GM12878 (cell line): ENCODE data around the gene CDH4. TPM values are rescaled to one million over a fixed set of nuclear protein-coding genes. Genes with fewer than 3 reads are reported as not detected.

ENCODE experiments used
- ATAC-seq: fragments of 200-7000 bp; cut with Tn5 transposase; 3 replicates; pipeline ENCODE4 v1.9.1; 2020; ENCODE audit warnings: mild to moderate bottlenecking, moderate library complexity
- BruUV-seq: library from RNA; stranded (reverse); fragments of 400-500 nt; replicated peaks from 2 replicates; lab custom pipeline; 2021; lab: Mats Ljungman, UMichigan
- CTCF ChIA-PET: fragments of 300-600 bp; sonication (Branson Sonifier 250); formaldehyde crosslinking; extraction: SDS; loops from one replicate; lab custom pipeline; 2021; ENCODE audit warnings: inconsistent platforms; lab: Yijun Ruan, JAX
- POLR2A ChIA-PET: fragments of 350-600 bp; formaldehyde crosslinking; extraction: SDS; loops from one replicate; lab custom pipeline; 2021; ENCODE audit warnings: inconsistent platforms; lab: Charles Lee
- RAD21 ChIA-PET: fragments of 300-600 bp; sonication (Branson Sonifier 250); formaldehyde crosslinking; loops from one replicate; lab custom pipeline; 2023; ENCODE audit warnings: antibody characterized with exemption; ENCODE audit not compliant: unreplicated experiment; lab: Charles Lee
- SMC1A ChIA-PET: fragments of 300-600 bp; sonication (Branson Sonifier 250); formaldehyde crosslinking; loops from one replicate; lab custom pipeline; 2023; ENCODE audit not compliant: unreplicated experiment, uncharacterized antibody; lab: Charles Lee
- DNase-seq: peaks from one replicate; pipeline ENCODE4 v3.0.0-alpha.2; 2011; ENCODE audit warnings: low read depth, low spot score
- FAIRE-seq: peaks from 3 replicates; lab custom pipeline; 2011; peaks lifted over from hg19 to GRCh38; lab: Jason Lieb, UNC
- H2AFZ ChIP-seq: 2 replicates; pipeline ENCODE4 v1.6.0; 2011; ENCODE audit warnings: low read depth, low read length, control low read depth; ENCODE audit not compliant: control insufficient read depth
- H3K27ac ChIP-seq: 2 replicates; pipeline ENCODE4 v1.5.1; 2011; ENCODE audit warnings: control low read depth; ENCODE audit not compliant: control insufficient read depth, insufficient read depth
- H3K27me3 ChIP-seq, 2 experiments: replicated peaks in 1 of 2; 2 replicates each; pipeline versions ENCODE4 v1.6.0 to v1.6.1; 2011; ENCODE audit warnings: low read length in 1 of 2; ENCODE audit not compliant: control insufficient read depth in 2 of 2, insufficient read depth in 2 of 2
- H3K36me3 ChIP-seq, 2 experiments: 2 replicates each; pipeline ENCODE4 v1.5.1; 2011; ENCODE audit warnings: low read length in 1 of 2; ENCODE audit not compliant: control insufficient read depth in 2 of 2, insufficient read depth in 2 of 2
- H3K4me1 ChIP-seq: 2 replicates; pipeline ENCODE4 v1.6.1; 2011; ENCODE audit warnings: mild to moderate bottlenecking, low read length, moderate library complexity, mixed read lengths; ENCODE audit not compliant: control insufficient read depth, insufficient read depth
- H3K4me2 ChIP-seq: 2 replicates; pipeline ENCODE4 v1.6.0; 2011; ENCODE audit warnings: control low read depth; ENCODE audit not compliant: control insufficient read depth, insufficient read depth
- H3K4me3 ChIP-seq: fragments of 200-600 bp; sonication (generic); 2 replicates; pipeline ENCODE4 v1.5.1; 2016
- H3K79me2 ChIP-seq: 2 replicates; pipeline ENCODE4 v1.6.0; 2011; ENCODE audit warnings: low read length; ENCODE audit not compliant: control insufficient read depth, insufficient read depth
- H3K9ac ChIP-seq: 2 replicates; pipeline ENCODE4 v1.8.0; 2011; ENCODE audit warnings: low read length, control low read depth, mixed read lengths; ENCODE audit not compliant: control insufficient read depth, insufficient read depth
- H3K9me3 ChIP-seq: replicated peaks from 3 replicates; pipeline ENCODE4 v1.5.1; 2011; ENCODE audit warnings: mild to moderate bottlenecking, low read length; ENCODE audit not compliant: control insufficient read depth, insufficient read depth
- H4K20me1 ChIP-seq: 2 replicates; pipeline ENCODE4 v1.6.0; 2011; ENCODE audit not compliant: control insufficient read depth, insufficient read depth
- KLF5 ChIP-seq: fragments of 450-650 bp; IDR thresholded peaks from 2 replicates; pipeline ENCODE4 v1.6.1; 2014; ENCODE audit warnings: mild to moderate bottlenecking; ENCODE audit not compliant: partially characterized antibody
- NFYA ChIP-seq: IDR thresholded peaks from 2 replicates; pipeline ENCODE4 v1.6.1; 2011; ENCODE audit warnings: low read depth, mild to moderate bottlenecking, low read length, improper control_type of control experiment, borderline replicate concordance
- SREBF1 ChIP-seq: IDR thresholded peaks from 2 replicates; pipeline ENCODE4 v1.6.1; 2012; ENCODE audit warnings: mild to moderate bottlenecking, low read length
- TARDBP ChIP-seq: IDR thresholded peaks from 2 replicates; pipeline ENCODE4 v1.6.1; 2016; ENCODE audit warnings: borderline replicate concordance
- ZBTB4 ChIP-seq: fragments of 450-650 bp; formaldehyde crosslinking; IDR thresholded peaks from 2 replicates; pipeline ENCODE4 v1.4.0; 2022; ENCODE audit warnings: mild to moderate bottlenecking, moderate library complexity
- WGBS: methylation state at CpG from one replicate; pipeline ENCODE4 v1.1.6; 2016; ENCODE audit warnings: low lambda C conversion rate; ENCODE audit not compliant: insufficient replicate concordance, insufficient coverage; ENCODE audit errors: missing lambda C conversion rate; 5-methylcytosine and 5-hydroxymethylcytosine counted together
- in situ Hi-C: fragments of 300-500 bp; cut with MboI; formaldehyde crosslinking; loops from 9 replicates; pipeline ENCODE4 v1.14.3; 2018; ENCODE audit warnings: mixed read lengths
- intact Hi-C: fragments of 100-400 bp; cut with micrococcal nuclease; formaldehyde crosslinking; loops from one replicate; pipeline ENCODE4 v1.14.2; 2022; ENCODE audit not compliant: unreplicated experiment
- polyA plus RNA-seq, 11 experiments: library from polyadenylated mRNA; depleted of rRNA in 4 of 11; unstranded in 6 of 11; stranded (reverse) in 5 of 11; fragments of >200 nt; fragmentation: Nextera tagmentation in 4 of 11; fragmentation: Illumina TruSeq in 1 of 11; extraction: Ambion mirVana in 4 of 11; extraction: Trizol in 1 of 11; gene quantifications; 1 replicate in 1 of 11; 2 replicates in 10 of 11; pipeline versions ENCODE4 v1.2.1 to v1.2.3, GENCODE V29; 2011 to 2016; ENCODE audit warnings: inconsistent platforms in 2 of 11, missing spikeins in 2 of 11, low read depth in 1 of 11
- total RNA-seq, 4 experiments: library from RNA; depleted of rRNA in 3 of 4; stranded (reverse); fragments of >200 nt in 3 of 4; fragmentation: Illumina TruSeq in 1 of 4; extraction: Trizol in 1 of 4; gene quantifications; 2 replicates each; pipeline versions ENCODE4 v1.2.1 to v1.2.3, GENCODE V29; 2013 to 2021
- TF ChIP-seq, protein P1 (sequence below): fragments of 450-650 bp; IDR thresholded peaks from 2 replicates; pipeline ENCODE4 v1.6.1; 2016; ENCODE audit warnings: mild to moderate bottlenecking
- TF ChIP-seq, protein P2 (sequence below): IDR thresholded peaks from 2 replicates; pipeline ENCODE4 v1.6.1; 2011; ENCODE audit warnings: low read depth, low read length, improper control_type of control experiment, borderline replicate concordance
- TF ChIP-seq, protein P3 (sequence below): fragments of 450-650 bp; IDR thresholded peaks from 2 replicates; pipeline ENCODE4 v1.6.1; 2017; ENCODE audit warnings: borderline replicate concordance
- TF ChIP-seq, protein P4 (sequence below): IDR thresholded peaks from 2 replicates; pipeline ENCODE4 v1.6.1; 2011; ENCODE audit warnings: low read depth, mild to moderate bottlenecking, low read length, moderate library complexity, borderline replicate concordance; ENCODE audit errors: extremely low read depth

The CDH4 gene
- total and polyA plus RNA-seq, 10 of the 15 experiments (the other 5 are each of a cell fraction or from before 2014, with no cell fraction given): not detected

DNA sequence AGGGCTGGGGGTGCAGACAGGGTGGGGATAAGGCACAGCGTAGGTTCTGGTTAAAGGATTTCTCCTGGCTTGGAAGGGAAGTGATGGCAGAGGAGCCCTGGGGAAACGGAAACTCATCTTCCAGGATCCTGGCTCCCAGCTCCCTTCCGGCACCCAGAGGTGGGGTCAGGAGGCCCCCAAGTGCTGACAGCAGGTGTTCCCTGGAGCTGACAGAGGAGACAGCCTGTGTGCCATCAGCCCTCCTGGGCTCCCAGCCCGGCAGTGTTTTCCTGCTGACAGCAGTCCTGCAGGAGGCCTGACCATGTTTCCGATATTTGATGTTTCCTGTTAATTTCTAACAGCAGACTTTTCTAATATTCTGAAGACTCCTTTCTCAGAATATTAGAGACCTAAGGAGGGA is 536.3 kb downstream of the CDH4 start:
- no peak for ATAC-seq
- ChIA-PET SMC1A (no interaction called here), RAD21 (no interaction called here), CTCF (no interaction called here), POLR2A (interaction anchor here (0.6 kb wide), 1 partner anchor 529 kb away, joined by 4 read pairs; no protein-coding TSS in a partner anchor)
- Histone ChIP-seq H2AFZ (no peak overlapping the region), H3K4me3 (no peak overlapping the region), H3K4me1 (no peaks in the 10 kb centered on the region), H3K36me3 (no peaks in the 10 kb centered on the region), H3K9ac (no peak overlapping the region), H3K9me3 (no peaks in the 10 kb centered on the region), H3K79me2 (no peaks in the 10 kb centered on the region), H4K20me1 (no peaks in the 10 kb centered on the region), H3K27me3 (no peaks in the 10 kb centered on the region), H3K27ac (no peak overlapping the region), H3K4me2 (no peak overlapping the region)
- intact Hi-C loops (no loop called here), in situ Hi-C loops (no loop called here)
- no TSS peak for BruUV-seq
- WGBS: 21% methylated on average over 5 of the region's 5 CpGs
- DNase-seq: no peak
- TF ChIP-seq, protein P1, sequence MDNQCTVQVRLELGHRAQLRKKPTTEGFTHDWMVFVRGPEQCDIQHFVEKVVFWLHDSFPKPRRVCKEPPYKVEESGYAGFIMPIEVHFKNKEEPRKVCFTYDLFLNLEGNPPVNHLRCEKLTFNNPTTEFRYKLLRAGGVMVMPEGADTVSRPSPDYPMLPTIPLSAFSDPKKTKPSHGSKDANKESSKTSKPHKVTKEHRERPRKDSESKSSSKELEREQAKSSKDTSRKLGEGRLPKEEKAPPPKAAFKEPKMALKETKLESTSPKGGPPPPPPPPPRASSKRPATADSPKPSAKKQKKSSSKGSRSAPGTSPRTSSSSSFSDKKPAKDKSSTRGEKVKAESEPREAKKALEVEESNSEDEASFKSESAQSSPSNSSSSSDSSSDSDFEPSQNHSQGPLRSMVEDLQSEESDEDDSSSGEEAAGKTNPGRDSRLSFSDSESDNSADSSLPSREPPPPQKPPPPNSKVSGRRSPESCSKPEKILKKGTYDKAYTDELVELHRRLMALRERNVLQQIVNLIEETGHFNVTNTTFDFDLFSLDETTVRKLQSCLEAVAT: no peak
- TF ChIP-seq, protein P2, sequence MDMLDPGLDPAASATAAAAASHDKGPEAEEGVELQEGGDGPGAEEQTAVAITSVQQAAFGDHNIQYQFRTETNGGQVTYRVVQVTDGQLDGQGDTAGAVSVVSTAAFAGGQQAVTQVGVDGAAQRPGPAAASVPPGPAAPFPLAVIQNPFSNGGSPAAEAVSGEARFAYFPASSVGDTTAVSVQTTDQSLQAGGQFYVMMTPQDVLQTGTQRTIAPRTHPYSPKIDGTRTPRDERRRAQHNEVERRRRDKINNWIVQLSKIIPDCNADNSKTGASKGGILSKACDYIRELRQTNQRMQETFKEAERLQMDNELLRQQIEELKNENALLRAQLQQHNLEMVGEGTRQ: no peak
- TF ChIP-seq ZBTB4 (CRISPR knock-in tag) (no peak), TARDBP (no peak), KLF5 (no peak), NFYA (no peak), SREBF1 (no peak)
- TF ChIP-seq, protein P3, sequence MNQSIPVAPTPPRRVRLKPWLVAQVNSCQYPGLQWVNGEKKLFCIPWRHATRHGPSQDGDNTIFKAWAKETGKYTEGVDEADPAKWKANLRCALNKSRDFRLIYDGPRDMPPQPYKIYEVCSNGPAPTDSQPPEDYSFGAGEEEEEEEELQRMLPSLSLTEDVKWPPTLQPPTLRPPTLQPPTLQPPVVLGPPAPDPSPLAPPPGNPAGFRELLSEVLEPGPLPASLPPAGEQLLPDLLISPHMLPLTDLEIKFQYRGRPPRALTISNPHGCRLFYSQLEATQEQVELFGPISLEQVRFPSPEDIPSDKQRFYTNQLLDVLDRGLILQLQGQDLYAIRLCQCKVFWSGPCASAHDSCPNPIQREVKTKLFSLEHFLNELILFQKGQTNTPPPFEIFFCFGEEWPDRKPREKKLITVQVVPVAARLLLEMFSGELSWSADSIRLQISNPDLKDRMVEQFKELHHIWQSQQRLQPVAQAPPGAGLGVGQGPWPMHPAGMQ: no peak
- TF ChIP-seq, protein P4, sequence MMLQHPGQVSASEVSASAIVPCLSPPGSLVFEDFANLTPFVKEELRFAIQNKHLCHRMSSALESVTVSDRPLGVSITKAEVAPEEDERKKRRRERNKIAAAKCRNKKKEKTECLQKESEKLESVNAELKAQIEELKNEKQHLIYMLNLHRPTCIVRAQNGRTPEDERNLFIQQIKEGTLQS: no peak
- no peak for FAIRE-seq
